Right lobe of liver (tissue), 4 donors: ENCODE measurements around the gene DCAF8L2.
"Not testable (repeated sequence)": the region's sequence is repeated elsewhere in the genome, so short reads cannot be mapped to it uniquely, and the experiment has no call there.

Source experiments
- POLR2A ChIP-seq: fragments of 450-650 bp; IDR thresholded peaks from one replicate; pipeline ENCODE4 v1.6.1; 2017; ENCODE audit warnings: antibody characterized with exemption, mild to moderate bottlenecking
- TF ChIP-seq, protein P1 (sequence below), 4 donors: fragments of 200-600 bp in 3 of 4; fragments of 450-650 bp in 1 of 4; IDR thresholded peaks; one replicate each; pipeline versions ENCODE4 v1.5.1 to v1.8.0; 2016 to 2022; ENCODE audit warnings: antibody characterized with exemption in 4 of 4, mild to moderate bottlenecking in 2 of 4
- donor health status: DM: no; HTN: no; CAD: no.
- donor health status: DM: no; HTN: no; CAD: no.
- donor health status: DM: no; HTN: yes; CAD: no.

DNA sequence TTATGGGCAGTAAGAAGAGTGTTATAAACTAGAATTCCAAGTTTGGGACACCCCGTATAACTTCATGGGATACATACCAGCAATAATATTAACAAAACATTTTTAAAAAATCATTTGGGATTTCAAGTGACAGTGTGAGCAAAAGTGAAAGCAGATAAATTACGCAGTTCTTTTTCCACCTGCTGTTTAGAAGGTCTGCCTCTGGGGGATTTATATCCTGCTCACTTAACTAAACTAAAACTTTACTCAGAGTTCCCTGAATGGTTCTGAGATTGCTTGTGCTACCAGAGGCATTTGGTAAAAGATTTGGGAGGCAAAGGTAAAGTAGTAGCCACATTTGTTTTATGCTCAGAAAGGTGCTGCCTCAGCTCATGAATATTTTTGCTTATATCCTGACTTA lies 160.2 kb downstream of the DCAF8L2 start:
- TF ChIP-seq, protein P1, sequence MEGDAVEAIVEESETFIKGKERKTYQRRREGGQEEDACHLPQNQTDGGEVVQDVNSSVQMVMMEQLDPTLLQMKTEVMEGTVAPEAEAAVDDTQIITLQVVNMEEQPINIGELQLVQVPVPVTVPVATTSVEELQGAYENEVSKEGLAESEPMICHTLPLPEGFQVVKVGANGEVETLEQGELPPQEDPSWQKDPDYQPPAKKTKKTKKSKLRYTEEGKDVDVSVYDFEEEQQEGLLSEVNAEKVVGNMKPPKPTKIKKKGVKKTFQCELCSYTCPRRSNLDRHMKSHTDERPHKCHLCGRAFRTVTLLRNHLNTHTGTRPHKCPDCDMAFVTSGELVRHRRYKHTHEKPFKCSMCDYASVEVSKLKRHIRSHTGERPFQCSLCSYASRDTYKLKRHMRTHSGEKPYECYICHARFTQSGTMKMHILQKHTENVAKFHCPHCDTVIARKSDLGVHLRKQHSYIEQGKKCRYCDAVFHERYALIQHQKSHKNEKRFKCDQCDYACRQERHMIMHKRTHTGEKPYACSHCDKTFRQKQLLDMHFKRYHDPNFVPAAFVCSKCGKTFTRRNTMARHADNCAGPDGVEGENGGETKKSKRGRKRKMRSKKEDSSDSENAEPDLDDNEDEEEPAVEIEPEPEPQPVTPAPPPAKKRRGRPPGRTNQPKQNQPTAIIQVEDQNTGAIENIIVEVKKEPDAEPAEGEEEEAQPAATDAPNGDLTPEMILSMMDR (IDR thresholded peaks at IDR 0.05): not testable (repeated sequence)
- TF ChIP-seq POLR2A: not testable (repeated sequence)
